GM10248 (cell line): ENCODE data around the gene ARHGEF39.

Source experiments
- CTCF ChIA-PET: fragments of 300-600 bp; sonication (Branson Sonifier 250); formaldehyde crosslinking; extraction: SDS; loops from one replicate; lab custom pipeline; 2021; ENCODE audit warnings: antibody characterized with exemption; lab: Yijun Ruan, JAX
- POLR2A ChIA-PET: fragments of 350-650 bp; sonication (Branson Sonifier 250); formaldehyde crosslinking; extraction: SDS; loops from one replicate; lab custom pipeline; 2020; ENCODE audit warnings: antibody characterized with exemption; lab: Yijun Ruan, JAX
- DNase-seq: peaks from one replicate; pipeline ENCODE4 v3.0.0; 2012; ENCODE audit errors: extremely low spot score
- TF ChIP-seq, protein P1 (sequence below): IDR thresholded peaks from 2 replicates; pipeline ENCODE4 v1.5.1; 2012; ENCODE audit warnings: mild to moderate bottlenecking, low read depth; ENCODE audit errors: extremely low read depth, missing control alignments, control extremely low read depth

ARHGEF39 gene

DNA sequence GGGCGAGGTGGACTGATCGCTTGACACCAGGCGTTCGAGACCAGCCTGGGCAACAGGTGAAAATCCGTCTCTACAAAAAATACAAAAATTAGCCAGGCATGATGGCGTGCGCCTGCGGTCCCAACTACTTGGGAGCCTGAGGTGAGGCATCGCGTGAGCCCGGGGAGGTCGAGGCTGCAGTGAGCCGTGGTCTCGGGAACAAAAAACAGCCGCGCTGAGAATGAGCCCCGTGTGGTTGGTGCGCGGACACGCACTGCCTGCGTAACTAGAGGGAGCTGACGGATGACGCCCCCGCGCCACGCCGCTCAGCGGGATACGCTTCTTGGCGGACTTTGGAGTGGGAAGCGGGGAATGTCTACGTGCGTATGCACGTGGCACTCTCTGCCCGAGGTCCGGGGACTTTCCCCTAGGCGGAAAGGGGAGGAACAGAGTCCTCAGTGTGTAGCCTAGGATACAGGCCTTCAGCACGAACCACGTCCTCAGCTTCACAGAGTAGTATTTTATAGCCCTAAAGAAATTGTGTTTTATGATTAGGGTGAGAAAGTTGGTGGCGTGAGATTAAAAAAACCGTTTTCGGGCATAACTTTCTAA, 7.4 kb downstream of the ARHGEF39 start, which contains the start of gene RMRP:
RMRP (minus strand) TSS at position 474 of the 591 bp plus-strand sequence.
- ChIA-PET CTCF (interaction anchor here (0.9 to 12.2 kb wide), 26 partner anchors 8 to 561 kb away, joined by 3 to 138 read pairs (median 5); partner anchors contain the start of genes FAM221B, GBA2, MSMP and PIGO), POLR2A (interaction anchor here (0.6 to 1.2 kb wide), 5 partner anchors 12 to 199 kb away, joined by 3 read pairs; partner anchors contain the start of genes CREB3, TESK1 and TLN1)
- TF ChIP-seq, protein P1, sequence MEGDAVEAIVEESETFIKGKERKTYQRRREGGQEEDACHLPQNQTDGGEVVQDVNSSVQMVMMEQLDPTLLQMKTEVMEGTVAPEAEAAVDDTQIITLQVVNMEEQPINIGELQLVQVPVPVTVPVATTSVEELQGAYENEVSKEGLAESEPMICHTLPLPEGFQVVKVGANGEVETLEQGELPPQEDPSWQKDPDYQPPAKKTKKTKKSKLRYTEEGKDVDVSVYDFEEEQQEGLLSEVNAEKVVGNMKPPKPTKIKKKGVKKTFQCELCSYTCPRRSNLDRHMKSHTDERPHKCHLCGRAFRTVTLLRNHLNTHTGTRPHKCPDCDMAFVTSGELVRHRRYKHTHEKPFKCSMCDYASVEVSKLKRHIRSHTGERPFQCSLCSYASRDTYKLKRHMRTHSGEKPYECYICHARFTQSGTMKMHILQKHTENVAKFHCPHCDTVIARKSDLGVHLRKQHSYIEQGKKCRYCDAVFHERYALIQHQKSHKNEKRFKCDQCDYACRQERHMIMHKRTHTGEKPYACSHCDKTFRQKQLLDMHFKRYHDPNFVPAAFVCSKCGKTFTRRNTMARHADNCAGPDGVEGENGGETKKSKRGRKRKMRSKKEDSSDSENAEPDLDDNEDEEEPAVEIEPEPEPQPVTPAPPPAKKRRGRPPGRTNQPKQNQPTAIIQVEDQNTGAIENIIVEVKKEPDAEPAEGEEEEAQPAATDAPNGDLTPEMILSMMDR = no peak
- peak; percentile 92 for DNase-seq

DNA sequence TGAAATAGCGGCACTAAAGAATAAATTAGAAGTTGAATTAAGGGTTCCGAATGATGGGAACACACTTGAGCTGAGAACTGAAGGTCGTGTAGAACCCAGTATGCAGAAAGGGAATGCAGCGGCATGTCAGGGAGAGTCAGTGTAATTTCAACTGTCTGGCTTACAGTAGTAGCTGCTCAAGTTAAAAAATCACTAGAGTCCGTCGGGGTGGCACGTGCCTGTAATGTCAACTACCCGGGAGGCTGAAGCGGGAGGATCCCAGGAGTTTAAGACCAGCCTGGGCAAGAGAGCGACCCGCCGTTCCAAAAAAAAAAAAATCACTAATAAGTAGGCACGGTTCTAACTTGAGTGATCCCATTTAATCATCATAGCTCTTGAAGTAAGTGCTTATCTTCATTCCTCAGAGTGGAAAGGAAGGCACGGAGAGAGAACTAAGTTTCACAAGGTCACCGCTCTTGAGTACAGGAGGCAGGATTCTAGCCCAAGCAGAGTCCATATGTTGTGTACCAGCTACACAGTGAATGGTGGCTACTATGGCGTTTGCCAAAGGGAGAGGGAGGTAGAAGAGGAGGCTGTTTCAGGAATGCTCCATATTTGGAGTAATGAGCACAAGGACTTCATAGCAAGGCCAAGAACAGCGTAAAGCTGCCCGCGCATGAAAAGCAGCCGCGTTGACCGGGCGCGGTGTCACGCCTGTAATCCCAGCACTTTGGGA, 8.0 kb downstream of the ARHGEF39 start:
- ChIA-PET CTCF (interaction anchor here (0.7 to 12.2 kb wide), 21 partner anchors 9 to 560 kb away, joined by 3 to 138 read pairs (median 5); partner anchors contain the start of genes FAM221B, GBA2, MSMP and PIGO), POLR2A (interaction anchor here (0.9 to 1.2 kb wide), 3 partner anchors 11 to 76 kb away, joined by 3 read pairs; partner anchors contain the start of genes CREB3, TESK1 and TLN1)
- TF ChIP-seq, protein P1 = no peak
- no peak for DNase-seq

DNA sequence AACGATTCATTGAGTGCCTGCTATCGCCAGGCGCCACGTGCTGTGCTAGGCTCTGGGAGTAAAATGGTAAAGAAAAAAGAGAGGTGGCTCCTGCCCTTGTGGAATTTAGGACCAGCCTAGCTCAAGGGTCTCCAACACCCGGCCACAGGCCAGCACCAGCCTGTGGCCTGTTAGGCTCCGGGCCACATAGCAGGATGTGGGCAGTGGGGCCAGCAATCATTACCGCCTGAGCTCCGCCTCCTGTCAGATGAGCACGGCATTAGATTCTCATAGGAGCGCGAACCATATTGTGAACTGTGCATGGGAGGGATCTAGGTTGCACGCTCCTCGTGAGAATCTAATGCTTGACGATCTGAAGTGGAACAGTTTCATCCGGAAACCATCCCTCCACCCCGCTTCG, 8.6 kb downstream of the ARHGEF39 start:
- ChIA-PET CTCF (interaction anchor here (0.7 to 12.2 kb wide), 12 partner anchors 8 to 93 kb away, joined by 3 to 138 read pairs (median 6); partner anchors contain the start of genes CREB3, GBA2, RGP1 and TLN1), POLR2A (no interaction called here)
- TF ChIP-seq, protein P1 = no peak
- DNase-seq = no peak

DNA sequence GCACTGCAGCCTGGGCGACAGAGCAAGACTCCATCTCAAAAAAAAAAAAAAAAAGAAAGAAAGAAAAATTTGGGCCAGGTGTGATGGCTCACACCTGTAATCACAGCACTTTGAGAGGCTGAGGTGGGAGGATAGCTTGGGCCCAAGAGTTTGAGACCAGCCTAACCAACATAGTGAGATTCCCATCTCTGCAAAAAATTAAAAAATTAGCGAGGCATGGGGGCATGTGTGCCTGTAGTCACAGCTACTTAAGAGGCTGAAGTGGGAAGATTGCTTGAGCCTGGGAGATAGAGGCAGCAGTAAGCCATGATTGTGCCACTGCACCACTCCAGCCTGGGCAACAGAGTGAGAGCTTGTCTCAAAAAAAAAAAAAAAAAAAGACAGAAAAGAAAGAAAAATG, 11.4 kb downstream of the ARHGEF39 start:
- DNase-seq = no peak
- CTCF ChIA-PET = interaction anchor here (1.7 kb wide), 1 partner anchor 172 kb away, joined by 5 read pairs; no protein-coding TSS in a partner anchor
- TF ChIP-seq, protein P1 = no peak
- POLR2A ChIA-PET = interaction anchor here (0.6 to 0.7 kb wide), 4 partner anchors 8 to 984 kb away, joined by 3 to 6 read pairs (median 4); partner anchors contain the start of gene VCP

DNA sequence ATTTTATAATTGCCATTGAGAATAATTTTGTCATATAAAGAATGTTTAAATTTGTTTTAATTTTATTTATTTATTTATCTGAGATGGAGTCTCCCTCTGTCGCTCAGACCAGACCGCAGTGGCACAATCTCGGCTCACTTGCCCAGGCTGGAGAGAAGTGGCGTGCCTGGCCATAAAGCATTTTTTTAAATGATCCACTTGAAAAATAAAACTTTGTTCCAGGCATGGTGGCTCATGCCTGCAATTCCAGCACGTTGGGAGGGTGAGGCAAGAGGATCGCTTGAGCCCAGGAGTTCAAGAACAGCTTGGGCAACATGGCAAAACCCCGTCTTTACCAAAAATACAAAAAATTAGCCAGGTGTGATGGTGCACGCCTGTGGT, 12.2 kb downstream of the ARHGEF39 start:
- ChIA-PET POLR2A (interaction anchor here (0.7 kb wide), 2 partner anchors 9 to 564 kb away, joined by 4 to 6 read pairs; no protein-coding TSS in a partner anchor), CTCF (interaction anchor here (1.7 kb wide), 1 partner anchor 173 kb away, joined by 5 read pairs; no protein-coding TSS in a partner anchor)
- TF ChIP-seq, protein P1 = no peak
- no peak for DNase-seq

DNA sequence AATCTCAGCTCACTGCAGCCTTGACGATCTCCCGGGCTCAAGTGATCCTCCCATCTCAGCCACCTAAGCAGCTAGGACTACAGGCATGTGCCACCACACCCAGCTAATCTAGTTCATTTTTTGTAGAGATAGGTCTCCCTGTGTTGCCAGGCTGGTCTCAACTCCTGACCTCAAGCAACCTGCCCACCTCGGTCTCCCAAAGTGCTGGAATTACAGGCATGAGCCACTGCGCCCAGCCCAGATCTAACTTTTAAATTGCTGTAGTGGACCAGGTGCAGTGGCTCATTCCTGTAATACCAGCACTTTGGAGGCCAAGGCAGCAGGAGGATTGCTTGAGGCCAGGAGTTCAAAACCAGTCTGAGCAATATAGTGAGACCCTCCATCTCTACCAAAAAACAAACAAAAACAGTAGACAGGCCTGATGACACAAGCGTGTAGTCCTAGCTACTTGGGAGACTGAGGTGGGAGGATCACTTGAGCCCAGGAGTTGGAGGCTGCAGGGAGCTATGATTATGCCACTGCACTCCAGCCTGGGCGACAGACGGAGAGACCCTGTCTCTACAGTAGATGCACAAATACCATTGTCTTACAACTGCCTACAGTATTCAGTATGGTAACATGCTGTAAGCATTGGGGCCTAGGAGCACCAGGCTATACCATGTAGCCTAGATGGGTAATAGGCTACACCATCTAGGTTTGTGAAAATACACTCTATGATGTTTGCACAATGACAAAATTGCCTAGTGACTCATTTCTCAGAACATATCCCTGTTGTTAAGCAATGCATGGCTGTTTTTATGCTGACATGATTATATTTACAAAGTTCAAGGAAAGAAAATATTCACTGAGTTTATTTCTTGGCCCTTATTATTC, 12.8 kb downstream of the ARHGEF39 start:
- ChIA-PET CTCF (interaction anchor here (1.7 kb wide), 1 partner anchor 173 kb away, joined by 5 read pairs; no protein-coding TSS in a partner anchor), POLR2A (no interaction called here)
- DNase-seq = no peak
- TF ChIP-seq, protein P1 = no peak
